Eye (tissue), 1 donor: ENCODE measurements around the gene COL9A3.

Source experiments
- DNase-seq: peaks from one replicate; pipeline ENCODE4 v3.0.0-alpha.2; 2015

The COL9A3 gene

DNA sequence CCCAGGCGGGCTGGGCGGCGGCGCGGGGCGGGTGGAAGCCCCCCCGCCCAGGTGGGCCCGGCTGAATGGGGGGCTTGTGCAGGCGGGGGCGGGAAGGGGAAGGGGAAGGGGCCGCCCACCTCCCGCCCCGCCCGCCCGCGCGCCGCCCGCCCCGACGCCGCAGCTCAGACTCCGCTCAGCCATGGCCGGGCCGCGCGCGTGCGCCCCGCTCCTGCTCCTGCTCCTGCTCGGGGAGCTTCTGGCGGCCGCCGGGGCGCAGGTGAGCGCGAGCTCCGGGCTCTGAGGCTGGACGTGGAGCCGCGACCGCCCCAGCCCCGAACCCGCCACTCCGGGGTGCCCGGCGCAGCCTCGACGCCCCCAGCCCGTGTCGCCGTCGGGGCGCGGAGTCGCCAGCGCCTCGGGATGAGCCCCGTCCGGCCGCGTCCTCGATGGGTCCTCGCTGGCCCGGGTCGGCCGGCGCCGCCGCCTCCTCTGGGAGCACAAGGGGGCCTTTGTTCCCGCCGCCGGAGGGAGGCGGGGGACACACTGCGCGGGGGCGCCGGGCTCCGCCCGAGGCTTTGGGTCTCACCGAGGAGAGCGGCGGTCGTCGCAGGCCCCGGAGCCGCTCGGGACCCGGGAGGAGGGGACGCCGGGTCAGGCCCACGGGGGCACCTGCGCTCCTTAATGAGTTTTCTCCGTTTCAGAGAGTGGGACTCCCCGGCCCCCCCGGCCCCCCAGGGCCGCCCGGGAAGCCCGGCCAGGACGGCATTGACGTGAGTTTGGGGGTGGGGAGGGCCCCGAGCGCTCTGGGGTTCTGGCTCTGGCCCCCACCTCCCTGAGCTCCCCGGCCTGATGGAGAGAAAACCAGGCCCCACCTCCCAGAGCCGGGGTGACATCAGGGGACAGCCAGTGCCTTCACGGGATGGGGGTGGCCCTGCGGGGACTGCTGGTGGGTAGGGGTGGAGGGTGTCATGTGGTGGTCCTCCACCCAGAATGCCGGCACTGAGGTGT, at the start of gene COL9A3:
Gene COL9A3, plus strand, starts transcription at position 167 of the 990 bp plus-strand sequence. Its CDS starts 15 bp downstream, at position 182.
- DNase-seq: peak; percentile 71

DNA sequence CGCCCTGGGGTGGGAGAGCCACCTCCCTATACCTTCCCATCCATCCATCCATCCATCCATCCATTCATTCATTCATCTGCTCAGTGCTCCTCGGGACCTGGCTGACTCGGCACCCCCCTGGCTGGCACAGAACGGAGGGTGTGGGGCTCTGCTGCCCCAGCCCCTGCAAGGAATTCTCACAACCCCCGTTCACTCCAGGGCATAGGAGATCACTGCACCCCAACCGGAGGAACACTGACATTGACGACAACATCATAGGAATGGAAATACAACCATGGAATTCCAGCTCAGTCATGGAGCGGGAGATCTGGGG, 48.7 kb upstream of the COL9A3 start:
- DNase-seq: no peak

DNA sequence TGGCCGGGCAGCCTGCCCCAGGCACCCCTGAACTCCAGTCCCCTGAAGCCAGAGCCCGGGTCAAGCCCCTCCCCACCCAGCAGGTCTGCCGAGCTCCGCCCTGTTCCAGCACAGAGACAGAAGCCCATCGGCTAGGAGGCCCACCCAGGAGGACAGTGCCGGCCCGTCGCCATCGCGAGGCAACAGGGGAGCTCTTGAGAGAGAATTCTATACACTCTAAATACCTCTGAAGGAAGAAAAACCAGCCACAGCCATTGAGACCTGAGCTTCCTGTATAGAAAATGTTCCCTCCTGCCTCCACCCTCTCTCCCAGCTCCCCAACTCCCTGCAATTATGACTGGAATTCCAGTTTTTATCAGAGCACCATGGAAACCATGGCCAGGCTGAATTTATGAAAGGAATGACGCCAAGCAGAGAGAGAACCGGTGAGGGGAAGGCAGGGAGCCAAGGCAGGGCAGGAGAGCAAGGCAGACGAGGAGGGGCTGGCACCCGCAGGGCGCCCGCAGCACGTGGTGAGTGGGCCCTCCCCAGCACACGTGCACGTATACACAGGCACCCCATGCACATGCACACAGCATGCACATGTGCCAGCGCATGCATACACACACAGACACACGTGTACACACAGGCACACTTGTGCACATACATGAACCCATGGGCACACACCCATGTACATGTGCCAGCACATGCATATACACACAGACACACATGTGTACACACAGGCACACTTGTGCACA, 48.1 kb upstream of the COL9A3 start:
- DNase-seq: peak; percentile 88

- DNase-seq: no peak
Measured at GRCh38 chr20:62769346-62770071, 47.3 kb upstream of the COL9A3 start.

- DNase-seq: no peak
Measured at GRCh38 chr20:62770111-62770910, 46.5 kb upstream of the COL9A3 start.

- no peak for DNase-seq
Measured at GRCh38 chr20:62770916-62771315, 45.9 kb upstream of the COL9A3 start.

GRCh38 chr20:62771396-62772102, 45.3 kb upstream of the COL9A3 start:
- DNase-seq: no peak

GRCh38 chr20:62772103-62772611, 44.7 kb upstream of the COL9A3 start:
- DNase-seq: no peak

DNA sequence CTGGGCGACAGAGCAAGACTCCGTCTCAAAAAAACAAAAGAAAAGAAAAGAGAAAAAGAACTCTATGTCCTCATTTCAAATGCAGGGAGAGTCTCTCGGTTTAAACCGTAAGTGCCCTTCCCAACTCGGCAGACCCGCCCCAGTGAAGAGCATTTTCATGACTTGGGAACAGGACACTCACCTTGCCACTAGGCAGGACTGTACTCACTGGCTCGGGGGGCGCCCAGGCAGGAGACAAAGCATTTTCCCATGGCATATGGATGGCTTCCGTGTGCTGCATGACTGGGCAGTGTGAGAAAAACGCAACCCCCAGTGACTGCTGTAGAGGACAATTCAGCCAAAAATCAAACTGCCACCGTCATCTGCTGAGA, 44.2 kb upstream of the COL9A3 start:
- no peak for DNase-seq

GRCh38 chr20:62772990-62773844, 43.6 kb upstream of the COL9A3 start:
- peak; percentile 74 for DNase-seq

DNA sequence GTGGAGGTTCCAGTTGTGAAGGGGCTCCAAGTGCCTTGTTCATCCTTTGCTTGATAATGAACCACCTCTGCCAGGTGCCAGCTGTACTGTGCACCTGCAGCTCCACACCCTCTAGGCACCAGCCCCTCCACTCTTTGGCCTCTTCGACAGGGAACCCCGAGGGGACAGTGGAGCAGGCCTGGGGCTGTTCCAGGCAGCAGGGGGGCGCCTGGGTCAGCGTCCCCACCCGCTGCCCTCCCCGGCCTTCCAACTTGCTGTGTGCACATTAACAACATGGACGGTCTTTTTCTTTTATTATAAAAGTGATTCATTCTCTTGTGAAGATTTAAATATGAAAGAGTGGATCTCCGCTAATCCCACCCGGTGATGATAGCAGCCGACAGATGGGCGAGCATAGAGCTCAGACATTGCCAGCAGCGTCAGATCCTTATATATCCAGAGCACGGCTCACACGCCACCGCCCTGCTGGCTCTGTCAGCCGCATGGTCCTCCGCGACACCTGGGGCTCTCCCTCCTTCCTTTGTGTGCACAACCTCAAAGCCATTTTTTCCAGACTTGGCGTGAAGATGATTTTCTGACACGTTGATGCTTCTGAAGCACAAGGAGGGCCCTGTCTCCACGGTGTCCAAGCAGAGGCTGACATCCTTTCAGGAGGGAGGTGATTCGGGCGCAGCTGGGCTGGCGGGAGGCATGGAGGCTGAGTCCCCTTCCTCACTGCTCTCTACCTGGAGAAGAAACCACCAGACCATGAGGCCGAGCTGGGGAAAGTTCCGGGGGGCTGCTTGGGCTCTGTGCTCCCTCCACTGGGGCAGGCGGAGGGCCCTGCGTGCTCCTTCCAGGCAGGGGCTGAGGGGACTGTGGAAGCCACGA, 42.8 kb upstream of the COL9A3 start:
- peak; percentile 76 for DNase-seq

- DNase-seq: no peak
Measured at GRCh38 chr20:62774762-62775161, 42.1 kb upstream of the COL9A3 start.

DNA sequence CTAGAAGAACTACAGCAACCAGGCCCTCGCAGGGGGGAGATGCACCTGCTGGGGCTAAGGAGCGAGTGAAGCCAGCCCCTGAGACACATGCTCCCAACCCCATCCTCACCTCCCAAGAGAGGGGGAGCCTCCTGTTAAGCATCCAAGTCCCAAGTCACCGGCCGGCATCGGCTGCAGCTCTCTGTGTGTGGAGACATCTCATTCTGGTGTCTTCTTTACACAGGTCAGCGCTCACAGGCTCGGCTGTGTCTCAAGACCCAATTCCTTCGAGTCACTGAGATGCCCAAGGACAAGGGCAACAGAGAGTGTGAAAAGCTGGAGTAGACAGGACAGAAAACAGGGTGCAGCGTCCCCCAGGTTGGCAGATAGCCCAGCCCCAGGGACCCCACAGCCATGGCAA, 41.6 kb upstream of the COL9A3 start:
- DNase-seq: no peak

DNA sequence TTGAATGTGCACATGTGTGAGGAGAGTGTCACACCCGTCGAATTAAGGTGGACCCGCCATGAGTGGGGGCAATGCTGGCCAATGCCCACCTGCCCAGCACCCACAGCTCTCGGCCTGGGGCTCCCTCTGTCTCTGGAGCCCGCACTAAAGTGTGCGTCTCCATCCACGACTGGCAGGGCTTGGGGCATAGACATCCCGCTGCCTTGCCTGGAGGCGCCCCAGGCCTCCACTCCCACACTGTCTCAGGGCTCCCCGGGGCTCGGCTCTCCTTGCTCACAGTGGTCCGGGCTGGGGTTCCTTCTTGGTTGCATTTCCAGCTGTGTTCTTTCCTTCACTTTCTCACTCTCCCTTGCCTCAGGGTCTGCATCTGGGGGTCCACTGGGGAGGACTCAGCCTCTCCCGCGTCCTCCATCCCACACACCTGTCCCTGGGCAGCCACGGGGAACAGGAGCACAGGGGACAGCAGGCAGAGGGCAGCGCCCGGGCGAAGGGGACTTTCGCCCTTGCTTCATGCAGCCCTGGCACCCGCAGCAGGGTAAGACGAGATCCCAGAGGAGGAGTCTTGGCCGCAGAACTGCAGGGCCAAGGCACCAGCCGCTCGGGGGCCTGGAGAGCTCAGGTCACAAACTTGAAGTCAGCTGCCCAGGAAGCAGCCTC, 40.7 kb upstream of the COL9A3 start:
- no peak for DNase-seq

- no peak for DNase-seq
Measured at GRCh38 chr20:62776692-62777527, 39.9 kb upstream of the COL9A3 start.

GRCh38 chr20:62777528-62777830, 39.4 kb upstream of the COL9A3 start:
- no peak for DNase-seq

DNA sequence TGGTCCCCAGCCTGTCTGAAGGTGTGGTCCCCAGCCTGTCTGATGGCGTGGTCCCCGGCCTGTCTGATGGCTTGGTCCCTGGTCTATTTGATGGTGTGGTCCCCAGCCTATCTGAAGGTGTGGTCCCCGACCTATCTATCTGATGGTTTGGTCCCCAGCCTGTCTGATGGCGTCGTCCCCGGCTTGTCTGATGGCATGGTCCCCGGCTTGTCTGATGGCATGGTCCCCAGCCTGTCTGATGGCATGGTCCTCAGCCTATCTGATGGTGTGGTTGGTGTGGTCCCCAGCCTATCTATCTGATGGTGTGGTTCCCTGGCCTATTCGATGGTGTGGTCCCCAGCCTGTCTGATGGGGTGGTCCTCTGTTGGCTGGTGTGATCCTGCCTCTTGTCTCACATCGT, 38.8 kb upstream of the COL9A3 start:
- DNase-seq: no peak
